ENCODE data around the gene MAP3K9.

MAP3K9 gene

GRCh38 chr14:70780396-70781075 lies 28.8 kb downstream of the MAP3K9 start:
- DNase-seq = no peak

- DNase-seq = no peak
These were observed 29.6 kb downstream of the MAP3K9 start for GRCh38 chr14:70779667-70780066.

GRCh38 chr14:70776197-70776596 lies 33.1 kb downstream of the MAP3K9 start:
- DNase-seq = no peak

GRCh38 chr14:70773182-70773862 lies 36.0 kb downstream of the MAP3K9 start:
- no peak for DNase-seq

GRCh38 chr14:70771781-70772212 lies 37.5 kb downstream of the MAP3K9 start:
- no peak for DNase-seq

GRCh38 chr14:70770490-70770889 lies 38.8 kb downstream of the MAP3K9 start:
- DNase-seq = no peak

GRCh38 chr14:70759398-70759797 lies 49.9 kb downstream of the MAP3K9 start:
- DNase-seq = no peak

GRCh38 chr14:70755655-70756054 lies 53.7 kb downstream of the MAP3K9 start:
- no peak for DNase-seq

- DNase-seq = no peak
These were observed 54.3 kb downstream of the MAP3K9 start for GRCh38 chr14:70754991-70755390.

GRCh38 chr14:70753518-70753953 lies 55.8 kb downstream of the MAP3K9 start:
- DNase-seq = no peak

- no peak for DNase-seq
These were observed 60.9 kb downstream of the MAP3K9 start for GRCh38 chr14:70748422-70748821.

- no peak for DNase-seq
These were observed 64.7 kb downstream of the MAP3K9 start for GRCh38 chr14:70744641-70745040.

- no peak for DNase-seq
These were observed 67.0 kb downstream of the MAP3K9 start for GRCh38 chr14:70742316-70742715.

- no peak for DNase-seq
These were observed 67.8 kb downstream of the MAP3K9 start for GRCh38 chr14:70741482-70741881.

- DNase-seq = no peak
These were observed 74.3 kb downstream of the MAP3K9 start for GRCh38 chr14:70735043-70735442.

- DNase-seq = no peak
These were observed 77.7 kb downstream of the MAP3K9 start for GRCh38 chr14:70731447-70732239.

GRCh38 chr14:70730393-70730792 lies 78.9 kb downstream of the MAP3K9 start:
- no peak for DNase-seq

- DNase-seq = no peak
These were observed 82.5 kb downstream of the MAP3K9 start for GRCh38 chr14:70726651-70727375.

- DNase-seq = no peak
These were observed 84.4 kb downstream of the MAP3K9 start for GRCh38 chr14:70724944-70725343.

- DNase-seq = no peak
These were observed 85.2 kb downstream of the MAP3K9 start for GRCh38 chr14:70724110-70724509.

- no peak for DNase-seq
These were observed 86.0 kb downstream of the MAP3K9 start for GRCh38 chr14:70723276-70723675.

- DNase-seq = no peak
These were observed 86.9 kb downstream of the MAP3K9 start for GRCh38 chr14:70722418-70722817.

- no peak for DNase-seq
These were observed 87.8 kb downstream of the MAP3K9 start for GRCh38 chr14:70721542-70721941.

Data from NK-92 treated with Interleukin-12 subunit alpha and Interleukin-12 subunit beta, amount 100 ng/mL, for 24 hours (cell line).